Choroid plexus epithelial cell (primary cell): ENCODE results near the gene MYOG.

ENCODE experiments used
- DNase-seq: peaks from one replicate; pipeline ENCODE4 v3.0.0-alpha.2; 2010; ENCODE audit warnings: low read depth
- H3K4me3 ChIP-seq: 2 replicates; pipeline ENCODE4 v1.5.1; 2011; ENCODE audit warnings: low read depth, mild to moderate bottlenecking, control low read depth, low read length, moderate library complexity
- TF ChIP-seq, protein P1 (sequence below): conservative IDR thresholded peaks from 2 replicates; pipeline ENCODE4 v1.5.1; 2011; ENCODE audit warnings: low read depth, mild to moderate bottlenecking, control low read depth, inconsistent platforms, low read length, moderate library complexity

MYOG gene

GRCh38 chr1:203072002-203072602, 13.7 kb downstream of the MYOG start:
- no peak overlapping the region for H3K4me3 ChIP-seq
- DNase-seq: no peak
- TF ChIP-seq, protein P1, sequence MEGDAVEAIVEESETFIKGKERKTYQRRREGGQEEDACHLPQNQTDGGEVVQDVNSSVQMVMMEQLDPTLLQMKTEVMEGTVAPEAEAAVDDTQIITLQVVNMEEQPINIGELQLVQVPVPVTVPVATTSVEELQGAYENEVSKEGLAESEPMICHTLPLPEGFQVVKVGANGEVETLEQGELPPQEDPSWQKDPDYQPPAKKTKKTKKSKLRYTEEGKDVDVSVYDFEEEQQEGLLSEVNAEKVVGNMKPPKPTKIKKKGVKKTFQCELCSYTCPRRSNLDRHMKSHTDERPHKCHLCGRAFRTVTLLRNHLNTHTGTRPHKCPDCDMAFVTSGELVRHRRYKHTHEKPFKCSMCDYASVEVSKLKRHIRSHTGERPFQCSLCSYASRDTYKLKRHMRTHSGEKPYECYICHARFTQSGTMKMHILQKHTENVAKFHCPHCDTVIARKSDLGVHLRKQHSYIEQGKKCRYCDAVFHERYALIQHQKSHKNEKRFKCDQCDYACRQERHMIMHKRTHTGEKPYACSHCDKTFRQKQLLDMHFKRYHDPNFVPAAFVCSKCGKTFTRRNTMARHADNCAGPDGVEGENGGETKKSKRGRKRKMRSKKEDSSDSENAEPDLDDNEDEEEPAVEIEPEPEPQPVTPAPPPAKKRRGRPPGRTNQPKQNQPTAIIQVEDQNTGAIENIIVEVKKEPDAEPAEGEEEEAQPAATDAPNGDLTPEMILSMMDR: no peak

- no peak overlapping the region for H3K4me3 ChIP-seq
- no peak for DNase-seq
- TF ChIP-seq, protein P1: no peak
Observed at GRCh38 chr1:203069030-203069747, 16.6 kb downstream of the MYOG start.

DNA sequence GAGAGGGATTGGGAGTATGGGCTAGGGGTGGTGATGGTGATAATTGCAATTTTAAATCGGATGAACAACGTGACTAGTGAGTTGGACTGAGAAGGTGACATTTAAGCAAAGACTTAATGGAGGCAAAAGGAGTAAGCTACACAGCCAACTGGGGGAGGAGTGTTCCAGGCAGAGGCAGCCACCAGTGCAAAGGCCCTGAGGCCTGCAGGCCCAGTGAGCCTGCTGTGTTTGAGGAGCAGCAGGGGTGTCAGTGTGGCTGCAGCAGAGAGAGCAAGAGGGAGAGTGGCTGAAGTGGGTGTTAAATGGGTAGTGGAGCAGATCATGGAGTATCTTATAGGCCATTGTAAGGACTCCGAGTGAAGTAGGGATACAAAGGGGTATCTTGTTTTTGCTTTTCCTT, 18.8 kb downstream of the MYOG start:
- no peak overlapping the region for H3K4me3 ChIP-seq
- TF ChIP-seq, protein P1: no peak
- DNase-seq: no peak

DNA sequence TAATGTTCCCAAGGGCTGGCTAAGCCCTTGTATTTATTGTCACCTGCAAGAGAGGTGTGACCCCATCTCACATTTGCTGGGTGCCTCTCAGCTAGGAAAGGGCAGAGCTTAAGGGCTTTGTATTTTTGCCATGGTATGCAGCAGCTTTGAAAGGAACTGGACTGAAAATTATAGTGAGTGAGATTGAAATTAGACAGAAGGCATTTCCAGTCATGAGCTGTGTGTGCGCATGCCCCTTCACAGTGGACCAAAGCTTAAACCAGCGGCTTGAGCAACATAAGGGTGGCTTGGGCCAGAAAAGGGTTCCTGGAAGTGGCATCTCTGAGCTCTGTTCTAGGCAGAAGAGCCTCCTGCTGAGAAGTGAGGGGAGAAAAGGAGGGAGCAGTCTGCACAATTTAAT, 19.8 kb downstream of the MYOG start:
- no peak for DNase-seq
- no peak overlapping the region for H3K4me3 ChIP-seq
- TF ChIP-seq, protein P1: no peak

DNA sequence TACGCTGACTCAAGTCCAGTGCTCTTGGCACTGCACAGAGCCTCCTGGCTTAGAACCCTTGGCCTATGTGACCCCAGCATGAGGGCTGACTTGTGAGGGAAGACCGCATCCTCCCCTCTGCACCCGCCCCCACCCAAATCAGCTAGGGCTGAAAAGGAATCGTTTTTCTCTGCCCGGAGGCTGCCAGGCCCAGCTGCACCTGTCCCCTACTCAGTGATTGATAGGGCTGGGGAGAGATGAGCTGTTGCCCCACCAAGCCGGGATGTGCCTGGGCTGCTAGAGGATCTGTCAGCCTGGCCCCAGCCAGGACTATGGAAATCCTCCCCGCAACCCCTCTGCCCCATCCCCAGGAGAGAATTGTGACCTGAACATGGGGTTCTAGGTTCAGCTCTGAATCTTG, 20.6 kb downstream of the MYOG start:
- no peak overlapping the region for H3K4me3 ChIP-seq
- TF ChIP-seq, protein P1: no peak
- no peak for DNase-seq

- no peak overlapping the region for H3K4me3 ChIP-seq
- no peak for DNase-seq
- TF ChIP-seq, protein P1: no peak
Observed at GRCh38 chr1:203063287-203063686, 22.5 kb downstream of the MYOG start.

DNA sequence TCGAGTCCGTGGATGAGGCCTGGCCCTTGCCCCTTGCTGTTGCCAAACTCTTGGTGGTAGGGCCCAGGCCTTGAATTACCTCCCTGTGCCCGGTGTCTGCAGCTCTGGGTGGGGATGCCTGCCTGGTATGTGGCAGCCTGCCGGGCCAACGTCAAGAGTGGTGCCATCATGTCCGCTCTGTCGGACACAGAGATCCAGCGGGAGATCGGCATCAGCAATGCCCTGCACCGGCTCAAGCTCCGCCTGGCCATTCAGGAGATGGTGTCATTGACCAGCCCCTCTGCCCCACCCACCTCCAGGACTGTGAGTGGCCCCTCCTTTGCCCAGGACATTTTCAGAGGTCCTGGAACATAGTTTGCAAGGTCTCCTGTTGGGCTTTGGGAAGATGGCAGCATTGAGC, 25.7 kb downstream of the MYOG start:
- no peak for DNase-seq
- H3K4me3 ChIP-seq: no peak overlapping the region
- TF ChIP-seq, protein P1: no peak
